ENCODE results near the gene KDELR3. TPM values are rescaled to one million over a fixed set of nuclear protein-coding genes. Genes with fewer than 3 reads are reported as not detected.

KDELR3 gene
- total and polyA plus RNA-seq, 10 of the 15 experiments (the other 5 are each of a cell fraction or from before 2014, with no cell fraction given), result 0.15 to 0.98 (median 0.25) TPM; not detected in 1

GRCh38 chr22:38456272-38456835 is 11.5 kb upstream of the KDELR3 start:
- H2AFZ ChIP-seq (ENCODE audit: control insufficient read depth, low read depth, low read length), result no peak overlapping the region
- ChIA-PET RAD21 (ENCODE audit: unreplicated experiment) (no interaction called here), POLR2A (no interaction called here), SMC1A (ENCODE audit: uncharacterized antibody, unreplicated experiment) (no interaction called here), CTCF (no interaction called here)
- no peak for DNase-seq (ENCODE audit: low read depth, low spot score)
- H3K4me2 ChIP-seq (ENCODE audit: control insufficient read depth, insufficient read depth), result no peak overlapping the region
- H3K27me3 ChIP-seq (replicated peaks in 1 of 2; ENCODE audit: control insufficient read depth in 2 of 2, insufficient read depth in 2 of 2, low read length in 1 of 2), result peaks cover 20 to 21% of the 10 kb centered on the region in 2 experiments
- H4K20me1 ChIP-seq (ENCODE audit: control insufficient read depth, insufficient read depth), result peaks cover 3% of the 10 kb centered on the region; the same call in 1 of the 2 replicates
- in situ Hi-C loops (cut with MboI) (no loop called here), intact Hi-C loops (cut with micrococcal nuclease; ENCODE audit: unreplicated experiment) (no loop called here)
- no peak overlapping the region for H3K27ac ChIP-seq (ENCODE audit: control insufficient read depth, insufficient read depth)
- no peaks in the 10 kb centered on the region for H3K36me3 ChIP-seq (ENCODE audit: control insufficient read depth in 2 of 2, insufficient read depth in 2 of 2, low read length in 1 of 2)
- no peak overlapping the region for H3K4me3 ChIP-seq
- peaks cover 6% of the 10 kb centered on the region; the same call in 1 of the 2 replicates for H3K4me1 ChIP-seq (ENCODE audit: control insufficient read depth, insufficient read depth, low read length)
- H3K9ac ChIP-seq (ENCODE audit: control insufficient read depth, insufficient read depth, low read length), result no peak overlapping the region
- FAIRE-seq, result no peak
- BruUV-seq (replicated peaks), result no TSS peak
- no peaks in the 10 kb centered on the region for H3K9me3 ChIP-seq (replicated peaks; ENCODE audit: control insufficient read depth, insufficient read depth, low read length)
- no peak for ATAC-seq
- H3K79me2 ChIP-seq (ENCODE audit: control insufficient read depth, insufficient read depth, low read length), result no peaks in the 10 kb centered on the region
- 40% methylated on average over 17 of the region's 17 CpGs for WGBS (ENCODE audit: insufficient coverage, insufficient replicate concordance, low lambda C conversion rate, missing lambda C conversion rate)
- TF ChIP-seq MYB (IDR thresholded peaks at IDR 0.05; ENCODE audit: borderline replicate concordance, low read depth, low read length), result no peak
- no peak for TF ChIP-seq RUNX3 (IDR thresholded peaks at IDR 0.05; ENCODE audit: low read length)
- no peak for TF ChIP-seq E4F1 (IDR thresholded peaks at IDR 0.05; ENCODE audit: borderline replicate concordance, partially characterized antibody)
- TF ChIP-seq KAT2A (conservative IDR thresholded peaks at IDR 0.05; ENCODE audit: control insufficient read depth, low read depth, low read length), result no peak
- TF ChIP-seq REST (IDR thresholded peaks at IDR 0.05; ENCODE audit: low read depth, low read length), result no peak
- no peak for TF ChIP-seq JUNB (IDR thresholded peaks at IDR 0.05)
- TF ChIP-seq RELA (IDR thresholded peaks at IDR 0.05; ENCODE audit: borderline replicate concordance, partially characterized antibody), result no peak
- no peak for TF ChIP-seq ZBTB4 (CRISPR knock-in tag; IDR thresholded peaks at IDR 0.05)
- TF ChIP-seq CEBPZ (IDR thresholded peaks at IDR 0.05; ENCODE audit: low read depth, low read length), result no peak
- no peak for TF ChIP-seq RB1 (IDR thresholded peaks at IDR 0.05; ENCODE audit: borderline replicate concordance)
- no peak for TF ChIP-seq NR2C1 (IDR thresholded peaks at IDR 0.05)
